Fibroblast of skin of right quadriceps (primary cell): Measurements from ENCODE around the gene GALR2.
"Not testable (repeated sequence)": the region's sequence is repeated elsewhere in the genome, so short reads cannot be mapped to it uniquely, and the experiment has no call there.

Source experiments
- DNase-seq: peaks from one replicate; pipeline ENCODE4 v3.0.0-alpha.2; 2013

Gene GALR2, protein sequence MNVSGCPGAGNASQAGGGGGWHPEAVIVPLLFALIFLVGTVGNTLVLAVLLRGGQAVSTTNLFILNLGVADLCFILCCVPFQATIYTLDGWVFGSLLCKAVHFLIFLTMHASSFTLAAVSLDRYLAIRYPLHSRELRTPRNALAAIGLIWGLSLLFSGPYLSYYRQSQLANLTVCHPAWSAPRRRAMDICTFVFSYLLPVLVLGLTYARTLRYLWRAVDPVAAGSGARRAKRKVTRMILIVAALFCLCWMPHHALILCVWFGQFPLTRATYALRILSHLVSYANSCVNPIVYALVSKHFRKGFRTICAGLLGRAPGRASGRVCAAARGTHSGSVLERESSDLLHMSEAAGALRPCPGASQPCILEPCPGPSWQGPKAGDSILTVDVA

DNA sequence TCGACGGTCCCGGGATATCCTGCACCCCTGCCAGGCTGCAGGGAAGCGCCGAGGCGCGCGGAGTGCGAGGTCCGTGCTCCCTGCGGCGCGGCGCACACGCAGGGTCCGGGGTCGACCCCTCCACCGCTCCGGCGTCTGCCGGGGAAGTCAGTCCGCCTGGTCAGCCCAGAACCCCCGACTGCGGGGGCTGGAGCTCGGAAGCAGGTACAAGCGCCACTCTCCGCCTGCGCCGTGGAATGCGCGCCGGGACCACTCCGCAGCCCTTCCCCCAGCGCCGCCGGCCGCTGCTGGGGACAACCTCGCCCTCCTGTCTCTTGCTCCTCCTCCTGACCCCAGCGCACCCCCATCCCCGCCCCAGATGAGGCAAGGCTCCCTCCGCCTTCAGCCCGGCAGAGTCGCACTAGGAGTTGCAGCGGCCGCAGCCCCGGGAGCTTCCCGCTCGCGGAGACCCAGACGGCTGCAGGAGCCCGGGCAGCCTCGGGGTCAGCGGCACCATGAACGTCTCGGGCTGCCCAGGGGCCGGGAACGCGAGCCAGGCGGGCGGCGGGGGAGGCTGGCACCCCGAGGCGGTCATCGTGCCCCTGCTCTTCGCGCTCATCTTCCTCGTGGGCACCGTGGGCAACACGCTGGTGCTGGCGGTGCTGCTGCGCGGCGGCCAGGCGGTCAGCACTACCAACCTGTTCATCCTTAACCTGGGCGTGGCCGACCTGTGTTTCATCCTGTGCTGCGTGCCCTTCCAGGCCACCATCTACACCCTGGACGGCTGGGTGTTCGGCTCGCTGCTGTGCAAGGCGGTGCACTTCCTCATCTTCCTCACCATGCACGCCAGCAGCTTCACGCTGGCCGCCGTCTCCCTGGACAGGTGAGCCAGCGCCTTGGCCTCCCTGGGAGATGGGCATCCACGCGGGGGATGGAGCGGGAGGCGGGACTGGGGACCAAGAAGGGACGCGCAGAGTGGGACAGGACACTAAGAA is at the start of gene GALR2:
Gene GALR2, plus strand, starts transcription at position 392 of the 974 bp plus-strand sequence. Its CDS starts 103 bp downstream, at position 495.
- DNase-seq, result no peak

DNA sequence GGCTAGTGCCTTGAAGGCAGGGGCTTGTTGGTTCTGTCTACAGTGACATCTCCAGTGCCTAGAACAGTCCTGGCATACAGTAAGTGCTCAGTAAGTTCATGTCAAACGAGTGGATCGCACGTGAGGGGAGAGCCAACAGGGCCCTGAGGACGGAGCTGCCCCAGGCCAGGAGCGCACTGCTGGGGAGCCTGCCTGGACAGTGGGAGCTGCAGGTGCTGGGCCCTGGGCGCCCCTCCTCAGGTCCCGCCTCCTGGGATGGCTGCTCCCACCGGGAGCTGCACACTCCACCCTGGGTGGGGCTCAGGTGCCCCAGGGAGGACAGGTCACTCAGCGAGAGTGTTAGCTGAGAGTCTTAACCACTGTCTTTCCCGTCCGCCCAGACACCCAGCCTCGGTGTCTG is 49.3 kb upstream of the GALR2 start:
- DNase-seq, result no peak

DNA sequence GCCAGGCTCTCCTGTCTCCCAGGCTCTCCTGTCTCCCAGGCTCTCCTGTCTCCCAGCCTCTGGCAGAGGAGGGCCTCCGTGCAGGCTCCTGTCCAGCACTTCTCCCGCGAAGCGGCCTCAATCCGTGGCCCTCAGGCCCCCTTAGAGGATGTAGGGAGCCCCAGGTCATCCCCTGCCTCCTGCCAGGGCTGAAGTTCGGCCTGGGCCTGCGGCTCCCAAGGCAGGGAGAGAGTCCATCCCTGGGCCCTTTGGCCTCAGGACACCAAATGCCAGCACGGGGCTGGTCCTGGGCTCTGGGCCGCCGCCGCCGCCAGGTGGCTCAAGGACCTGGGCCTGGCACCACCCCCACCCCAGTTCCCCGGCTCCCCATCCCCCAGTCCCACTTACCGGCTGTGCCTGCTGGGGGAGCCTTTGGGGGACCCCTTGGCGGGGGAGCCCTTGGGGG is 47.8 kb upstream of the GALR2 start:
- no peak for DNase-seq

DNA sequence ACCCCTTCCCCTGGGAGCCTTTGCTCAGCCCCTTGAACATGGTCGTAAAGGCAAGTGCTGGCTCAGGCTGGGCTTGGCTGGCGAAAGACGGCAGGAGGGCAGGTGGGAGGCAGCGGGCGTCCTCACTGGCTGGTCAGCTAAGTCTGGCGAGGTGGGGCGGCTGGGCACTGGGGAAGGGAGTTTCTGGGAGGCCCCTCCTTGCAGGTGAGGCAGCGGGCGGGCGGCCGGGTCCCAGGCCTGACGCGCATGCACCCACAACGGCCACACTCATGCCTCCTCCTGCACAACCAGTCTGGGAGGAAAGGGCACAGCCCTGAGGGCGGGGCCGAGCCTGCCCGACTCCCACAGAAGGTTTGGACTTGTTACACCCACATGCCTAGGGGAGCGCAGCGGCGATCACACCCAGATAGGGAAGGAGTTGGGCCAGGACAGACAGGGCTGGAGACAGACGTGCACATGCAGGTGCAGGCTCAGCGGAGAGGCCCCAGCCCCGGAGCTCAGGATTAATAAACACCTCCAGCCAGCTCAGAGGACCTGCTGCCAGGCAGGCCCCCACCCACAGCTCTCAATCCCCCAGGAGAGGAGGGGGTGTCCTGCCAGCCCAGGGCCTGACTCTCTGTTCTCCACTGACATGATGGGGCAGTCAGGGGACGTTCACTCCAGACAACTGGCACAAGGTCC is 47.3 kb upstream of the GALR2 start, which contains the start of gene EVPL:
Gene EVPL, minus strand, starts transcription at position 148 of the 681 bp plus-strand sequence. Its CDS starts 108 bp downstream, at position 40.
- no peak for DNase-seq

DNA sequence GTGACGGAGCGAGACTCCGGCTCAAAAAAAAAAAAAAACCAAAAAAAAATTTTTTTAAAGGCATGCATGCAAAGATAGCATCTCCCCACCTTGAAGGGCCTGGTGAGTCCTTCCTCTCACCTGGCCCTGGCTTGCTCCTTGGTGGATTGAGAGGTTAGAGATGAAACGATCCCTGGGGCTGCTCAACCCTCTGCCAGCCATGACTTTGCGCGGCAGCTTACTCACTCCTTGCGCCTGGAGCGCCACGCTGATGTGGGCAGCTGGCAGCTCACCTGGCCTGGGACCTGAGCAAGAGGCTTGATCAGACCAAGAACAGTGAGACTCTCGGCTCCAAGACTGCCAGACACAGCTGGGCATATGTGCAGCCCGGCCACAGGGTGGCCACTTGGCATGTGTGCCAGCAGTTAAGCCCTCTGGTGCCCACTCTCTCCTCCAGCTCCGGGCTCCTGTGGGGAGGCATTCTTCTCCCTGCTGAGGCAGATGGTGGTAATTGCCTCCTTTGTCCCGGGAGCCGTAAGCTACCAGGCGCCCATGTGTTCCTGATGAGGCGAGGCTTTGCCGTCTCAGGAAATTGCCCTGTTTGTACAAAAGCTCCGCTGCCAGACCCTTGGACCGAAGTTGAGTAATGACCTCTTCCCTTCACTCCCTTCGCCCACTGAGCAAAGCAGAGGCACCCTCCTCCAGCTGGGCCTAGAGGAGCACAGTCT is 42.4 kb upstream of the GALR2 start:
- DNase-seq, result no peak

DNA sequence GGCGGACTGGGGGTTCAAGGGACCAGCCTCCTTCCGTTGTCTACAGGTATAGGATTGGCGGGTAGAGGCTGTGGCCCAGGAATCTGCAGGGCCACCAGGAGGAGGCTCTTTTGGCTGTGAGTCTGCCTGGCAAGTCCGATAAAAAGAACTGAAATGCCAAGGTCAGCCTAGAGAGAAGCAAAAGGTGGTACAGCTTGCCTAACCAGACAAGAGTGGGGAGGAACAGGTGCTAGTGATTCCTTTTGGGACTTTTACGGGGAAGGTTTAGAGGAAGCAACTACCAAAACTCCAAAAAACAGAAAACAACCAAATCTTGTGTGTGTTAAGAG is 41.8 kb upstream of the GALR2 start:
- DNase-seq, result no peak

DNA sequence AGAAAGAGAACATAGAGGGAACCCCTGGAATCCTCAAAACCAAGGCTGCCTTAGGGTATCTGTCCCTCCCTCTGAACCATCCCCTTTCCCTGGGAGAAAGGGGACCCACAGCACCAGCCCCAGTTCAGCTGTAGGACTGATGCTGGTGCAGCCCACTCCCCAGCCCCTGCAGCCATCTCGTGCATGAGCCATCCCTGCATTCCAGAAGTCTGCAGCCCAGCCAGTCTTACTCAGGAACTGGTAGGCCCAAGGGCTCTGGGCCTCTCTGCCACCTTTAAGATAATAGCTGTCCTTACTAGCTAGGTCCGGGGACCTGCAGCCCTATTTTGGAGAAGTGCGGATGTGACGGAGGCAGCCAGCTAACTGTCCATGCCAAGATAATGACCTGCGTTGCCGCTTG is 41.4 kb upstream of the GALR2 start:
- no peak for DNase-seq

DNA sequence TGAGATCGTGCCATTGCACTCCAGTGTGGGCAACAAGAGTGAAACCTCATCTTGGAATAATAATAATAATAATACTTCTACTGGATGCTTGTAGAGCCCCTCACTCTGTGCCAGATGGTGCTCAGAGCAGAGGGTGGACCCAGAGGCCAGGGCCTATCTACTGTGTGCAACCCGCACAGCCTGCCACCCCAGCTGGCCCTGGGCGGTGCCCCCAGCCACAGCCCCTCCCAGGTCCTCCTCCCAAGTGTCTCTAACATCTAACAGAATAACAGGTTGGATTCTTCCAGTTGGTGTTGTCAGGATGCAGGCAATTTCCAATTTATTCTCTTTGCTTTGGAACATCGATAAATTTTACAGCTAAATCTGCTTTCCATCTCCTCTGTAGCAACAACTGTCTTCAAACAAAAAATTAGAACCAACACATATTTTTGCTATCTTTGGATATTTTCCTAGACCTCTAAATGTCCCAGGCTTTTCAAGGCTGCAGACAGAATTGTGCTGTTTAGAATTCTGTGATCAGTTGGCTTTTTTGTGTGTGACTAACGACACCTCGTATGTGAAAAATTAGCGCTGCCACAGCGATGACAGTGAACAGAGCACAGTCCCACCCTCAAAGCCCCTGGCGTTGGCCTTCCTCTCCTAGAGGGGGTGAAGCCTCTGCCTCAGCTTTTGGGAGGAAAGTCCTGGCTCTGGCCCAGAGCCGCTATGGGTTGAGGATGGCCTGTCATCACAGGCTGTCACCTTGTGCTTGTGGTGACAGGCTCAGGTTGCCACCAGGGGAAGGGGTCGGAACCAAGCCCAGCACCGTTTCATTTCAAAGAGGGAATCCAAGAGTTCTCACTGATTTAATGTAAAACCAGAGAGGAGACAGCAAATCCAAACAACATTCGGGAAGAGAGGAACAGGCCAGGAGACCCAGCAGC is 39.9 kb upstream of the GALR2 start:
- DNase-seq, result no peak

DNA sequence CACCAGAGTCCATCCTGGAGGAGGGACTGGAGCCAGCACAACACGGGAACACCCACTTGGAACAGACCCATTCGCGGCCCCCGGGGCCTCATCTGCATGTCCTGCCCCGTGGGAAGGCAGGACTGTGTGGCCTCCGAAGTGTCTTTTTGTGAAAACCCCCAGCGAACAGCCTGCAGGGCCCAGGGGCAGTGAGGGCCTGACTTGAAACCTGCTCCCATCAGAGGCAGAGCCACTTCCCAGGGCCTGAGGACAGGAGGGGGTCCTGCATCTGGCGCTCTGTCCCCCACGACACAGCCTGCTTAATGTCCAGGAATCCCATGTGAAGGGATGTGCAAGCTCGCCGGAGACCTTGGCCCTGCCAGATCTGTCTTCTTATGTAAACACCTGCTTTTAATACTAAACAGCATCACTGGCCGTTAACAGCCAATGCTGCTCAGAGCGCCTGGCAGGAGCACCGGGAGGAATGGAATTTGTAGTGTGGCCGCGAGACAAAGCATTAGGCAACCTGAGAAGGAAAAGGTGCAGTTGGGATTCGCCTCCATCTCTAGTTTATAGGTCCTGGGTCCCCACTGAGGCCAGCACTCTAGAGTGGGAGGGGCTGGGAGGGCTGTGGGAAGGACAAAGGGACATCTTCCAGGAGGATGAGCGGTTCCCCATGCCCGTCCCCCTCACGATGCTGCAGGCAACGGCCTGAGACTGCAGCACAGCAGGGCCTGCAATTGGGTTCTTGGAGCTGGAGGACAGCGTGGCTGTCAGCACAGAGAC is 37.9 kb upstream of the GALR2 start:
- no peak for DNase-seq

DNA sequence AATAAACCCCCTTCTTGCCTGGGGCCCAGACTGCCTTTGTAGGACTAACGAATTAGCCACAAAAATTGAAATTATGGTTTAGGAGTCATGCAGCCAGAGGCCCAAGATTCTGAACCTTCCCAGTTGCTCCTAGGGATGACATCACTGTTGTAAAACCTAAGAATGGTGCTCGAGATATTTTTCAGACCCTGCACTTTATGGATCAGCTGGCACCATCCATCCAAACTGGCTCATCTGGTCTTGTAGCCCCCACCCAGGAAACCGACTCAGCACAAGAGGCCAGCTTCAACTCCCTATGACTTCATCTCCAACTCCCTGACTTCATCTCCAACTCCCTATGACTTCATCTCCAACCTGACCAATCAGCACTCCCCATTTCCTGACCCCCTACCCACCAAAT is 36.5 kb upstream of the GALR2 start:
- peak; percentile 29 for DNase-seq

DNA sequence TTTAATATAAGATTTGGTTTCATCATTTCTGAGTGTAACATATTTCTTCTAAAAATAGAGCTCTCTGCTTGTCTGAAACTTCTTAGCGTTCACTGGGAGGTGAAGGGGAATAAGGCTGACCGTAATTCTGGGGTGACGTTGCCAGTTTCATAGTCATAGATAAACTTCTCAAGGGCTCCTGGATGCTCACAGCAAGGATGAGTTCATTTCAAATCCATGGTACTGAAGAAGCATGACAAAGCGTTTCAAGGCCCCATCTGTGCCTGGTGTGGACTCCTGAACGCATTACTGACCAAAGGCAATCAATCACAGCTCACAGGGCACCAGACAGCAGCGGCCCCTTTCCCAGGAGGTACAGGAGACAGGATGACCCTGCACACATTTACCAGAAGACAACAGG is 35.5 kb upstream of the GALR2 start:
- DNase-seq, result no peak

DNA sequence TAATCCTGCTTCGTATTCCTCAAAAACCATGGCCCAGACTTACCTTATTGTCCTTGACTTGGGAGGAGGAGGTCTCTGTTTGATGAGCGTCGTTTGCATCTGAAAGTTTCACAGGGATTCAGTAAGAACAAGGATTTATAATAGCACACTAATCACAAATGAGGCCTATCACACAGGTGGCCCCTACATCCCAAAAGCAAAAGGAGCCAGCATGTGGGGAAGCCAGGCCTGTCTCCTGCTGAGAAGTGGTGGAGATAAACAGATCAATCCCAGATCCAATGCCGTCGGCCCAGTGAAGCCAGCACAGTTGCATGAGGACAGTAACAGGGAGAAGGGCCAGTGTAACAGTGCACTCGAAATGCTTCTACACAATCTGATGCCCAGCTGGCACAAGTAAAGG is 34.2 kb upstream of the GALR2 start:
- DNase-seq, result no peak

DNA sequence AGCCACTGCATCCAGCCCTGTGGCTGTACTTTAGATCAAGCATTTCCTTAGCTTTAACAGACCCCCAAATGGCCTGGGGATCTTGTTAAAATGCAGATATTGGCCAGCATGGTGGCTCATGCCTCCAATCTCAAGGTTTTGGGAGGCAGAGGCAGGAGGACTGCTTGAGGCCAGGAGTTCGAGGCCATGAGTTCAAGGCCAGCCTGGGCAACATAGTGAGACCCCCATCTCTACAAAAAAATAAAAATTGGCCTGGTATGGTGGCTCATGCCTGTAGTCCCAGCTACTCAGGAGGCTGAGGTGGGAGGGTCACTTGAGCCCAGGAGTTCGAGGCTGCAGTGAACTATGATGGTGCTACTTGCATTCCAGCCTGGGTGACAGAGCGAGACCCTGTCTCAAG is 31.7 kb upstream of the GALR2 start:
- not testable (repeated sequence) for DNase-seq

DNA sequence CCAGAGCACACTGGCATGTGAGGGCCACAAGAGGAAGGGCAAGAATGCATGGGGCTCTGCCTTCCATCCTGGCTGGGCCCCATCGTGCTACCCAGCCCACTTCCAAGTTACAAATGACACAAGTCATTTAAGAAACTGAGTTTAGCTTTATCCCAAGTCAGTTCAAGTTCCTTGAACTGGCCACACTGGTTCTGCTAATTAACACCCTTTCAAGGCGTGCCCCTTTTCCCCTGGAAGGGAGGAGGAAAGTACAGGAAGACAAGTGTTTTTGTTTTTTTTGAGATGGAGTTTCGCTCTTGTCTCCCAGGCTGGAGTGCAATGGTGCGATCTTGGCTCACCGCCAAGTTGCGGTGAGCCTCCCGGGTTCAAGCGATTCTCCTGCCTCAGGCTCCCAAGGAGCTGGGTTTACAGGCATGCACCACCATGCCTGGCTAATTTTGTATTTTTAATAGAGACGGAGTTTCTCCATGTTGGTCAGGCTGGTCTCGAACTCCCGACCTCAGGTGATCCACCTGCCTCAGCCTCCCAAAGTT is 30.0 kb upstream of the GALR2 start:
- DNase-seq, result not testable (repeated sequence)

DNA sequence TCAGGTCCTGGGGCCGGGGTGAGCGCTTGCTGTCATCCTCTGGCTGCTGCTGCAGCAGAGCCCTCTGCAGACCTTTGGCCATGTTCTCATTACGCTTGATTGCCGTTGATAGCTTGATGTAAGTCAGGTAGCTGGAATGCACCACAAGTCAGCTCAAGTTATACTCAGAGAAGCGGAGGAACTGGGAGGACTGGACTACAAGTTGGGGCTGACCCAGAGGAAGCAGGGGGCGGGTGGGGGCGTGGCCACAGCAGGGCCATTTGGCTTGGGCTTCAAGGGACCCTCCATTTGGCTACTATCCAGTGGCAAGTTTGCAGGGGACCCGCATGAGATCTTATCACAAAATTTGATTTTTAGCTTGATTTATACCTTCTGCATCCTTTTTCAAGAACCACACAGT is 28.5 kb upstream of the GALR2 start:
- no peak for DNase-seq

DNA sequence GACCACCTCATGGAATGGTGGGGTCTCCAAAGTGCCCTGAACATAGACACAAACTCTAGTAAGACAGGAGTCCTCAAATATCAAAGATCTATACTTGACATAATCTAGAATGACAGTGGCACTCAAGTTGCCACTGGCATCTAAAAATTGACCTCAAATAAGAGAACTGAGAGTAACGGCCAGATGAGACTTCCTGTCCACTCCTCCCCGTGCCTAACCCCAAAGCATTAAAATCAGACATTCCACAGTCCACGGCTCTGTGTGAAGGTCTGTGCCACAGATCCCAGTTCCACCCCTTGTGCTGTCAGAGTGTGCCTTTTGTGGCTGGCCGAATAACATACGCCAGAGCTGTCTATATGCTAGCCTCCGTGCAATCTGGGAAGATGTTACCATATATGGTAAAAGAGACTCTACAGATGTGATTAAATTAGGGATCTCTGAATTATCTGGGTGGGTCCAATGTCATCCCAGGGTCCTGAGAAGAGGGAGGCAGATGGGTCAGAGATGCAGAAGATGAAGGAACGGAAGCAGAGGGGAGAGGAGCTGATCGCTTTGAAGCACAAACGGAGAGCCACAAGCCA is 26.5 kb upstream of the GALR2 start:
- DNase-seq, result no peak

DNA sequence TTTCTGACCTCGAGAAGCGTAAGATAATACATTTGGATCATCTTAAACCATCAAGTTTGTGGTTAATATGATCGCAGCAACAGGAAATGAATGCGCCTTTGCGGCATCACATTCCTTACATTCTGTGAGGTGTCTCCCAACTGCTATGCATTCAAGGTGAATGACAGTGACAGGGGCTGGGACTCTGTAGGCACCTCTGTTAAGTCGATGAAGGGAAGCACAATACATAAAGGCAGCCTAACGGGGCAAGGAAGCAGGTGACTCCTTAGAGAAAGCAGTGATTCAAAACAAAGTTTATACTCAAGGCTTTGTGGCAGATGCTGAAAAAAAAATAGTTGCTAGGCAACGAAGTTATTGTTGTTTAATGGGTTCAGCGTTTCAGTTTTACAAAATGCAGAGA is 25.9 kb upstream of the GALR2 start:
- peak; percentile 59 for DNase-seq

DNA sequence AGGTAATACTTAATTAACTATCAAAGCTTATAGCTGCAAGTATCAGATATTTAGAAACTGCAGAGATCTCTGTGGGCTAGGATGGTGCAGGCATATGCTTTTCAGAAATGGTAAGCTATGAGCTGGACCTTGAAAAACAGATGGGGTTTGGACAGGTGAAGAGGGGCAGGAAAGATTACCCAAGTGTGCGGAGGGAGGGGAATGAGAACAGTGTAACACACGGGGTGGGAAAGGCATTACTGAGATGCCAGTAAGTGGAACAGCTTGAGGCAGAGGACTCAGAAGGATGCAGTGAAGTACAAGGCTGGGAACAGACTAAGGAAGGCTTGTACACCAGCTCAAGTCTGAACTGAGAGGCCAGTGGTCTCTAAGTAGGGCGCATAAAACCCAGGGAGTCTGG is 25.3 kb upstream of the GALR2 start:
- no peak for DNase-seq

DNA sequence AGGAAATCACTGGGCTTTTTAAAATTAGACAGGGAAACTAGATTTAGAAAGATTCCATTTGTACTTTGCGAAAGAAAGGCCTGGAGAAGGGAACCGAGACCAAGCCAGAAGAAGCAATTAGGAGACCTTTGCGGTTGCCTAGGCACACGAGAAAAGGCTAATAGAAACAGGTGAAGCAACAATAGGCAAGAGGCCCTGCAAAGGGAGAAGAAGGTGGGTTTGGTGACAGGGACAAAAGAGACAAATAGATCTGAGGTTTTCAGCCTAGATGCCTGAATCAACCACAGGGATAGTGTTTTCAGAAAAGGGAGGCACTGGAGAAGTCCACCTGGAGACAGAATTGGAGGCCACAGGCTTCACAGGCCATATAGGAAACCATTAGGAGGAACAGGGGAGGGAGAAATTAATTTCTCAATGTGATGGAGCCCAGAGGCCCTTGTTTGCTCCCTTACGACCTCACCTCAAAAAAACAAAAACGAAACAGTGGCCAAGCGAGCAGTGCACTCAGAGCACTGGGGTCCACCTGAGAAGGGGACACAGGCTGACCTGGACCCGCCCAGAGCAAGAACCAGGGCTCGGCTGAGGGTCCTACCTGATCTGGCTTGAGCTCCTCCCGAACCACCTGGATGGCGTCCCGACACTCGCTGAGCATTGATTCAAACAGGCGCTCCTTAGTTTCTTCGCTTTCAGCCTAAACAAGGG is 24.6 kb upstream of the GALR2 start:
- DNase-seq, result no peak
